H1 (cell line): Measurements from ENCODE around the gene TRAF3. TPM values are rescaled to one million over a fixed set of nuclear protein-coding genes. Genes with fewer than 3 reads are reported as not detected.

Source experiments
- CTCF ChIA-PET: fragments of 300-600 bp; sonication (Branson Sonifier 250); formaldehyde crosslinking; loops from one replicate; lab custom pipeline; 2021; ENCODE audit not compliant: partially characterized antibody; lab: Charles Lee
- POLR2A ChIA-PET: fragments of 300-600 bp; sonication (Branson Sonifier 250); formaldehyde crosslinking; loops from one replicate; lab custom pipeline; 2021; ENCODE audit warnings: inconsistent platforms; ENCODE audit not compliant: partially characterized antibody; lab: Charles Lee
- DNase-seq, 2 experiments: peaks; one replicate each; pipeline versions ENCODE4 v3.0.0 to v3.0.0-alpha.2; 2010 to 2022; ENCODE audit warnings: low spot score in 2 of 2, low read depth in 1 of 2, mixed read lengths in 1 of 2
- FAIRE-seq: peaks from 2 replicates; lab custom pipeline; 2011; peaks lifted over from hg19 to GRCh38; lab: Jason Lieb, UNC
- H2AFZ ChIP-seq: 2 replicates; pipeline ENCODE4 v1.8.1; 2012; ENCODE audit warnings: low read length, inconsistent platforms
- H2AK5ac ChIP-seq: 2 replicates; pipeline ENCODE4 v1.6.1; 2013; ENCODE audit warnings: low read depth, low read length
- H2BK120ac ChIP-seq: replicated peaks from 2 replicates; pipeline ENCODE3; 2013; ENCODE audit warnings: low read depth, low read length, inconsistent platforms
- H2BK12ac ChIP-seq: 2 replicates; pipeline ENCODE4 v1.6.1; 2013; ENCODE audit warnings: low read depth, low read length
- H2BK15ac ChIP-seq: 2 replicates; pipeline ENCODE4 v1.6.1; 2013; ENCODE audit warnings: low read length
- H2BK20ac ChIP-seq: 2 replicates; pipeline ENCODE4 v1.6.1; 2013; ENCODE audit warnings: low read length
- H2BK5ac ChIP-seq: 2 replicates; pipeline ENCODE4 v1.6.1; 2013; ENCODE audit warnings: low read depth, low read length
- H3K14ac ChIP-seq: 2 replicates; pipeline ENCODE4 v1.6.1; 2013; ENCODE audit warnings: inconsistent platforms; ENCODE audit not compliant: insufficient read length
- H3K18ac ChIP-seq: 2 replicates; pipeline ENCODE4 v1.6.1; 2013; ENCODE audit warnings: low read length; ENCODE audit errors: extremely low read depth
- H3K23ac ChIP-seq: 2 replicates; pipeline ENCODE4 v1.6.1; 2013; ENCODE audit warnings: inconsistent platforms; ENCODE audit not compliant: insufficient read length
- H3K23me2 ChIP-seq: 2 replicates; pipeline ENCODE4 v1.6.1; 2013; ENCODE audit warnings: low read depth, low read length
- H3K27ac ChIP-seq: 2 replicates; pipeline ENCODE4 v1.6.1; 2011; ENCODE audit warnings: low read depth, low read length, inconsistent platforms
- H3K27me3 ChIP-seq, 4 experiments: replicated peaks in 1 of 4; 1 replicate in 1 of 4; 2 replicates in 3 of 4; pipeline versions ENCODE4 v1.6.1 to v1.8.1; 2011 to 2013; ENCODE audit warnings: low read length in 3 of 4, mild to moderate bottlenecking in 3 of 4, inconsistent platforms in 2 of 4, mixed read lengths in 2 of 4, moderate library complexity in 1 of 4; ENCODE audit not compliant: control insufficient read depth in 3 of 4, insufficient read depth in 3 of 4; ENCODE audit errors: extremely low read depth in 1 of 4
- H3K36me3 ChIP-seq, 4 experiments: 2 replicates each; pipeline versions ENCODE4 v1.6.1 to v1.8.1; 2011 to 2013; ENCODE audit warnings: mild to moderate bottlenecking in 4 of 4, low read length in 3 of 4, moderate library complexity in 2 of 4, control low read depth in 1 of 4, inconsistent platforms in 1 of 4; ENCODE audit not compliant: insufficient read depth in 4 of 4, control insufficient read depth in 2 of 4
- H3K4ac ChIP-seq: replicated peaks from 2 replicates; pipeline ENCODE3; 2013; ENCODE audit warnings: low read length, low read depth, mixed read lengths, inconsistent platforms; ENCODE audit not compliant: insufficient read length
- H3K4me1 ChIP-seq, 4 experiments: replicated peaks in 1 of 4; 1 replicate in 1 of 4; 2 replicates in 3 of 4; pipeline versions ENCODE4 v1.6.1 to v1.8.1; 2011 to 2013; ENCODE audit warnings: low read length in 3 of 4, inconsistent platforms in 2 of 4, mixed read lengths in 1 of 4; ENCODE audit not compliant: insufficient read depth in 4 of 4, control insufficient read depth in 3 of 4
- H3K4me2 ChIP-seq, 2 experiments: 2 replicates each; pipeline versions ENCODE4 v1.6.1 to v1.8.1; 2011 to 2013; ENCODE audit warnings: low read depth in 2 of 2, low read length in 2 of 2, control low read depth in 1 of 2, inconsistent platforms in 1 of 2, mild to moderate bottlenecking in 1 of 2; ENCODE audit not compliant: insufficient read depth in 1 of 2
- H3K4me3 ChIP-seq, 4 experiments: fragments of 200-600, 300-600 bp in 1 of 4; sonication (generic), shearing (Covaris generic), sonication (Bioruptor Twin) in 1 of 4; 2 replicates each; pipeline versions ENCODE4 v1.5.1 to v1.8.1; 2011 to 2016; ENCODE audit warnings: low read length in 4 of 4, low read depth in 3 of 4, control low read depth in 2 of 4, inconsistent platforms in 2 of 4, mild to moderate bottlenecking in 2 of 4, mixed read lengths in 1 of 4, moderate library complexity in 1 of 4; ENCODE audit not compliant: insufficient read depth in 2 of 4; ENCODE audit errors: extremely low read depth in 1 of 4
- H3K56ac ChIP-seq: replicated peaks from 2 replicates; pipeline ENCODE3; 2013; ENCODE audit warnings: low read depth, mild to moderate bottlenecking, mixed read lengths, low read length, inconsistent platforms; ENCODE audit not compliant: insufficient read length
- H3K79me1 ChIP-seq: 2 replicates; pipeline ENCODE4 v1.6.1; 2013; ENCODE audit warnings: low read depth, low read length, control low read depth
- H3K79me2 ChIP-seq, 2 experiments: 2 replicates each; pipeline versions ENCODE4 v1.6.1 to v1.8.1; 2012 to 2013; ENCODE audit warnings: low read length in 2 of 2, mild to moderate bottlenecking in 2 of 2, inconsistent platforms in 1 of 2; ENCODE audit not compliant: insufficient read depth in 2 of 2, control insufficient read depth in 1 of 2
- H3K9ac ChIP-seq, 4 experiments: replicated peaks in 1 of 4; 1 replicate in 1 of 4; 2 replicates in 3 of 4; pipeline versions ENCODE4 v1.6.1 to v1.8.1; 2011 to 2013; ENCODE audit warnings: low read depth in 3 of 4, low read length in 3 of 4, control low read depth in 2 of 4, mild to moderate bottlenecking in 2 of 4, moderate library complexity in 2 of 4, inconsistent platforms in 1 of 4; ENCODE audit errors: extremely low read depth in 1 of 4
- H3K9me3 ChIP-seq, 2 experiments: 2 replicates each; pipeline versions ENCODE4 v1.6.1 to v1.8.1; 2012 to 2013; ENCODE audit warnings: mild to moderate bottlenecking in 2 of 2, moderate library complexity in 2 of 2, control low read depth in 1 of 2, inconsistent platforms in 1 of 2, low read depth in 1 of 2, low read length in 1 of 2, mixed read lengths in 1 of 2; ENCODE audit not compliant: insufficient read depth in 2 of 2
- H4K20me1 ChIP-seq, 2 experiments: replicated peaks in 1 of 2; 2 replicates each; pipeline versions ENCODE3 to v1.8.1; 2011 to 2013; ENCODE audit warnings: inconsistent platforms in 2 of 2, low read length in 2 of 2, mild to moderate bottlenecking in 1 of 2; ENCODE audit not compliant: insufficient read depth in 2 of 2, control insufficient read depth in 1 of 2
- H4K5ac ChIP-seq: 2 replicates; pipeline ENCODE4 v1.6.1; 2013; ENCODE audit warnings: low read length, low read depth, mixed read lengths, inconsistent platforms; ENCODE audit not compliant: insufficient read length
- H4K8ac ChIP-seq: 2 replicates; pipeline ENCODE4 v1.8.0; 2013; ENCODE audit warnings: mild to moderate bottlenecking, moderate library complexity, low read length, inconsistent platforms; ENCODE audit not compliant: insufficient read depth; ENCODE audit errors: extremely low read depth
- H4K91ac ChIP-seq: replicated peaks from 2 replicates; pipeline ENCODE3; 2013; ENCODE audit warnings: low read length, mixed read lengths, inconsistent platforms; ENCODE audit not compliant: insufficient read length
- ATF2 ChIP-seq: IDR thresholded peaks from 2 replicates; pipeline ENCODE4 v1.6.1; 2012; ENCODE audit warnings: low read length, inconsistent platforms
- BCL11A ChIP-seq, 2 experiments: IDR thresholded peaks; one replicate each; pipeline ENCODE4 v1.6.1; 2011; ENCODE audit warnings: low read depth in 2 of 2, low read length in 2 of 2, mild to moderate bottlenecking in 2 of 2
- CREB1 ChIP-seq: IDR thresholded peaks from 2 replicates; pipeline ENCODE4 v1.6.1; 2012; ENCODE audit warnings: inconsistent platforms
- EZH2 ChIP-seq: fragments of 200-600 bp; sonication (generic); IDR thresholded peaks from 2 replicates; pipeline ENCODE4 v1.7.1; 2012; ENCODE audit warnings: low read depth, mild to moderate bottlenecking, moderate library complexity, low read length, inconsistent platforms; ENCODE audit not compliant: severe bottlenecking
- GABPA ChIP-seq: IDR thresholded peaks from 2 replicates; pipeline ENCODE4 v1.6.1; 2011; ENCODE audit warnings: mild to moderate bottlenecking, low read length, moderate library complexity, borderline replicate concordance; ENCODE audit not compliant: insufficient read depth
- HDAC2 ChIP-seq, 2 experiments: fragments of 300-600 bp in 1 of 2; sonication (generic) in 1 of 2; IDR thresholded peaks; 2 replicates each; pipeline ENCODE4 v1.6.1; 2011 to 2012; ENCODE audit warnings: low read depth in 2 of 2, low read length in 2 of 2, mild to moderate bottlenecking in 2 of 2, moderate library complexity in 2 of 2, borderline replicate concordance in 1 of 2, inconsistent platforms in 1 of 2
- PHF8 ChIP-seq: fragments of 200-600 bp; sonication (generic); conservative IDR thresholded peaks from 2 replicates; pipeline ENCODE4 v1.7.1; 2012; ENCODE audit warnings: low read depth, mild to moderate bottlenecking, inconsistent platforms, low read length, moderate library complexity
- SIX5 ChIP-seq: IDR thresholded peaks from 2 replicates; pipeline ENCODE4 v1.6.1; 2011; ENCODE audit warnings: mild to moderate bottlenecking, low read depth, low read length
- SP1 ChIP-seq: IDR thresholded peaks from 2 replicates; pipeline ENCODE4 v1.6.1; 2011; ENCODE audit warnings: low read depth, low read length
- TCF12 ChIP-seq: IDR thresholded peaks from 2 replicates; pipeline ENCODE4 v1.6.1; 2011; ENCODE audit warnings: low read depth, mild to moderate bottlenecking, low read length
- WGBS, 2 experiments: shearing (Covaris generic) in 1 of 2; methylation state at CpG; one replicate each; pipeline versions ENCODE4 v1.1.6 to v1.1.7; 2013 to 2015; ENCODE audit warnings: low lambda C conversion rate in 2 of 2, mixed read lengths in 2 of 2, inconsistent platforms in 1 of 2, low coverage in 1 of 2, missing lambda C conversion rate in 1 of 2; ENCODE audit not compliant: insufficient replicate concordance in 2 of 2, insufficient coverage in 1 of 2, insufficient read length in 1 of 2; ENCODE audit errors: extremely low coverage in 1 of 2, missing lambda C conversion rate in 1 of 2; 5-methylcytosine and 5-hydroxymethylcytosine counted together
- polyA plus RNA-seq, 7 experiments: library from polyadenylated mRNA; depleted of rRNA in 3 of 7; stranded (reverse) in 5 of 7; unstranded in 2 of 7; fragments of >200 nt in 5 of 7; fragments of 200-250 nt in 2 of 7; gene quantifications; 1 replicate in 5 of 7; 2 replicates in 1 of 7; 4 replicates in 1 of 7; pipeline versions ENCODE4 v1.2.1 to v1.2.3, GENCODE V29; 2011 to 2013; ENCODE audit warnings: missing spikeins in 2 of 7, mixed read lengths in 2 of 7
- total RNA-seq: library from RNA; stranded (reverse); fragmentation: NEBNext Ultra II Directional; extraction: Animal tissue kit (Norgen Biotek cat#: 25700); gene quantifications from 2 replicates; pipeline ENCODE4 v1.2.1, GENCODE V29; 2021
- TF ChIP-seq, protein P1 (sequence below): IDR thresholded peaks from 2 replicates; pipeline ENCODE4 v1.6.1; 2011; ENCODE audit warnings: low read depth, mild to moderate bottlenecking, low read length; ENCODE audit not compliant: insufficient read depth

TRAF3 gene
- total and polyA plus RNA-seq, 2 of the 8 experiments (the other 6 are each of a cell fraction or from before 2014, with no cell fraction given): 5.8 to 12.1 TPM

DNA sequence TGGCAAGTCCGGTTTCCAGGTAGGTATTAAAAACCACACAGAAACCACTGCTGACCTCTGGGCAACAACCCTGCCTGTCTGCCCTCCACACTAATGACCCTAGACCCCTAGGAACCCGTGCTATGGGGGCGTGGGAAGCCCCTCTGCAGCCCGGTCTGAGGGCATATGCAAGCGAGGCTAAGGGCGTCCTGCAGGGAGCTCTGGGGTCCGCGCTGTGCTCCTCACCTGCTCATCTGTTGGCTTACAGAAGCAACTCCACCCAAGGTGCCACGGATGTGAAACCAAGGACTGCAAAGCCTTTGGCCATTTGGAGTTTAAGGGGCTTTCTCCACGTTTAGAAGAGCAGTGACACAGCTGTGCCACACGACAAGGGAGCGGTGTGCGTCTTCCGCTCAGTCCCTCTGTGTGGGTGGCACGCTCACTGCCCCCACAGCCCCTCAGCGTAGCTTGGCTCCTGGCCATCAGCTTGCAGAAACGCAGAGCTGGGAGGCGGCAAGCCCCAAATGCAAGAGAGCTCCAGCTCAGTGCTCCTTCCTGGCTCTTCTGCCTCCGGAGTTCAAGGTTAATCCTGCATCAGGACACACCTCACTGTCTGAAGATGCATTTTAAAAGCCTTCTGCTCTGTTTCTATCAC, 163.6 kb downstream of the TRAF3 start:
- H3K4me3 ChIP-seq: no peak overlapping the region
- 89% methylated on average over 19 of the region's 19 CpGs; no CpG with 5 or more reads in 1 of the 2 experiments for WGBS, 2 experiments
- H3K18ac ChIP-seq: no peak overlapping the region
- no peak overlapping the region for H3K4ac ChIP-seq
- H3K9ac ChIP-seq: no peak overlapping the region
- no peak overlapping the region for H4K91ac ChIP-seq
- H3K27me3 ChIP-seq: no peaks in the 10 kb centered on the region
- H3K36me3 ChIP-seq: peaks cover 5 to 49% (median 26%) of the 10 kb centered on the region in 4 experiments
- no peak overlapping the region for H2AFZ ChIP-seq
- no peaks in the 10 kb centered on the region for H3K23me2 ChIP-seq
- no peak overlapping the region for H2BK20ac ChIP-seq
- no peak overlapping the region for H3K23ac ChIP-seq
- H2BK5ac ChIP-seq: no peak overlapping the region
- no peak overlapping the region for H3K4me2 ChIP-seq
- no peak overlapping the region for H2AK5ac ChIP-seq
- no peak overlapping the region for H3K56ac ChIP-seq
- no peak overlapping the region for H3K27ac ChIP-seq
- ChIA-PET CTCF (interaction anchor here (0.6 to 1.4 kb wide), 3 partner anchors 31 to 354 kb away, joined by 3 to 5 read pairs (median 3); no protein-coding TSS in a partner anchor), POLR2A (interaction anchor here (1.1 kb wide), 1 partner anchor 9 kb away, joined by 3 read pairs; no protein-coding TSS in a partner anchor)
- no peaks in the 10 kb centered on the region for H3K4me1 ChIP-seq
- no peak overlapping the region for H3K14ac ChIP-seq
- H3K79me2 ChIP-seq: no peaks in the 10 kb centered on the region
- H2BK12ac ChIP-seq: no peak overlapping the region
- H4K8ac ChIP-seq: no peak overlapping the region
- DNase-seq: no peak
- H4K20me1 ChIP-seq: peaks cover 0 to 6% of the 10 kb centered on the region in 2 experiments
- no peaks in the 10 kb centered on the region for H3K9me3 ChIP-seq
- H3K79me1 ChIP-seq: no peaks in the 10 kb centered on the region
- H4K5ac ChIP-seq: no peak overlapping the region
- FAIRE-seq: no peak
- H2BK15ac ChIP-seq: no peak overlapping the region
- H2BK120ac ChIP-seq: no peak overlapping the region
- TF ChIP-seq PHF8 (no peak), ATF2 (no peak), TCF12 (no peak), EZH2 (no peak), SP1 (no peak), BCL11A (IDR thresholded peaks at IDR 0.05; ENCODE audit: low read depth in 2 of 2, low read length in 2 of 2) (no peak), HDAC2 (IDR thresholded peaks at IDR 0.05; ENCODE audit: borderline replicate concordance in 1 of 2, low read depth in 2 of 2, low read length in 2 of 2) (no peak), SIX5 (no peak), GABPA (no peak), CREB1 (no peak)
- TF ChIP-seq, protein P1, sequence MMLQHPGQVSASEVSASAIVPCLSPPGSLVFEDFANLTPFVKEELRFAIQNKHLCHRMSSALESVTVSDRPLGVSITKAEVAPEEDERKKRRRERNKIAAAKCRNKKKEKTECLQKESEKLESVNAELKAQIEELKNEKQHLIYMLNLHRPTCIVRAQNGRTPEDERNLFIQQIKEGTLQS: no peak
